ENCODE results near the gene MTRF1L.
"Not testable (repeated sequence)": the region's sequence is repeated elsewhere in the genome, so short reads cannot be mapped to it uniquely, and the experiment has no call there.

MTRF1L gene

GRCh38 chr6:152986978-152987377 lies 15.5 kb downstream of the MTRF1L start:
- Histone ChIP-seq H3K4me1 (ENCODE audit: insufficient read depth, low read length) (peaks cover 28% of the 10 kb centered on the region), H3K79me2 (ENCODE audit: insufficient read depth, low read length) (peaks cover 78% of the 10 kb centered on the region)
- DNase-seq: no peak

GRCh38 chr6:152985300-152985699 lies 17.2 kb downstream of the MTRF1L start:
- H3K27me3 ChIP-seq (ENCODE audit: insufficient read depth, low read length, poor library complexity); H2AFZ ChIP-seq (ENCODE audit: low read depth, low read length); H3K9me3 ChIP-seq (ENCODE audit: insufficient read depth, low read length, severe bottlenecking); DNase-seq; ATAC-seq (ENCODE audit: insufficient read depth, low read depth): not testable (repeated sequence)
- Histone ChIP-seq H3K27ac (ENCODE audit: low read length) (peak overlapping the region; percentile 100), H3K4me2 (ENCODE audit: insufficient read depth, low read length) (peak overlapping the region; percentile 63), H3K79me2 (ENCODE audit: insufficient read depth, low read length) (peaks cover 79% of the 10 kb centered on the region), H3K4me3 (ENCODE audit: low read depth in 1 of 2, low read length in 2 of 2) (peak overlapping the region in 1 of 2 experiments; percentile 79; a peak in 3 of 4 replicates), H4K20me1 (ENCODE audit: insufficient read depth, low read length) (peaks cover 24% of the 10 kb centered on the region), H3K9ac (ENCODE audit: low read depth, low read length) (peak overlapping the region; percentile 100), H3K4me1 (ENCODE audit: insufficient read depth, low read length) (peaks cover 34% of the 10 kb centered on the region), H3K36me3 (ENCODE audit: insufficient read depth, low read length) (peaks cover 36% of the 10 kb centered on the region)

More at GRCh38 chr6:152986978-152987377, 15.5 kb downstream of the MTRF1L start:
- Histone ChIP-seq H3K27me3 (ENCODE audit: insufficient read depth, low read length, poor library complexity) (no peaks in the 10 kb centered on the region), H2AFZ (ENCODE audit: low read depth, low read length) (no peak overlapping the region), H3K4me3 (ENCODE audit: low read depth in 1 of 2, low read length in 2 of 2) (no peak overlapping the region), H3K4me2 (ENCODE audit: insufficient read depth, low read length) (peak overlapping the region; percentile 39; the same call in 1 of the 2 replicates), H3K27ac (ENCODE audit: low read length) (no peak overlapping the region), H3K9me3 (ENCODE audit: insufficient read depth, low read length, severe bottlenecking) (no peaks in the 10 kb centered on the region), H3K9ac (ENCODE audit: low read depth, low read length) (no peak overlapping the region), H3K36me3 (ENCODE audit: insufficient read depth, low read length) (peaks cover 34% of the 10 kb centered on the region), H4K20me1 (ENCODE audit: insufficient read depth, low read length) (peaks cover 17% of the 10 kb centered on the region; the same call in 1 of the 2 replicates)
- no peak for ATAC-seq (ENCODE audit: insufficient read depth, low read depth)
- TF ChIP-seq CTCF (IDR thresholded peaks at IDR 0.05; ENCODE audit: borderline replicate concordance, extremely low read depth, low read length, poor library complexity, severe bottlenecking) (no peak), EZH2 (IDR thresholded peaks at IDR 0.05; ENCODE audit: borderline replicate concordance, low read depth, low read length, severe bottlenecking) (no peak)

GRCh38 chr6:152984513-152984872 lies 18.0 kb downstream of the MTRF1L start:
- Histone ChIP-seq H4K20me1 (ENCODE audit: insufficient read depth, low read length) (peaks cover 27% of the 10 kb centered on the region), H3K4me1 (ENCODE audit: insufficient read depth, low read length) (peaks cover 42% of the 10 kb centered on the region), H3K27ac (ENCODE audit: low read length) (peak overlapping the region; percentile 100), H3K4me3 (ENCODE audit: low read depth in 1 of 2, low read length in 2 of 2) (peak overlapping the region; percentile 79 to 94; a peak in 3 of 4 replicates), H2AFZ (ENCODE audit: low read depth, low read length) (peak overlapping the region; percentile 22; the same call in 1 of the 2 replicates), H3K36me3 (ENCODE audit: insufficient read depth, low read length) (peaks cover 40% of the 10 kb centered on the region), H3K9ac (ENCODE audit: low read depth, low read length) (peak overlapping the region; percentile 100), H3K79me2 (ENCODE audit: insufficient read depth, low read length) (peaks cover 79% of the 10 kb centered on the region), H3K9me3 (ENCODE audit: insufficient read depth, low read length, severe bottlenecking) (no peaks in the 10 kb centered on the region), H3K27me3 (ENCODE audit: insufficient read depth, low read length, poor library complexity) (no peaks in the 10 kb centered on the region), H3K4me2 (ENCODE audit: insufficient read depth, low read length) (peak overlapping the region; percentile 63)
- no peak for ATAC-seq (ENCODE audit: insufficient read depth, low read depth)
- no peak for TF ChIP-seq EZH2 (IDR thresholded peaks at IDR 0.05; ENCODE audit: borderline replicate concordance, low read depth, low read length, severe bottlenecking)
- TF ChIP-seq CTCF (IDR thresholded peaks at IDR 0.05; ENCODE audit: borderline replicate concordance, extremely low read depth, low read length, poor library complexity, severe bottlenecking): no peak
- DNase-seq: no peak

GRCh38 chr6:152983637-152984512 lies 18.6 kb downstream of the MTRF1L start:
- peak overlapping the region; percentile 100 for H3K9ac ChIP-seq (ENCODE audit: low read depth, low read length)
- H2AFZ ChIP-seq (ENCODE audit: low read depth, low read length): peak overlapping the region; percentile 78
- peaks cover 48% of the 10 kb centered on the region for H3K4me1 ChIP-seq (ENCODE audit: insufficient read depth, low read length)
- H3K79me2 ChIP-seq (ENCODE audit: insufficient read depth, low read length): peaks cover 84% of the 10 kb centered on the region
- no peaks in the 10 kb centered on the region for H3K9me3 ChIP-seq (ENCODE audit: insufficient read depth, low read length, severe bottlenecking)
- TF ChIP-seq EZH2 (IDR thresholded peaks at IDR 0.05; ENCODE audit: borderline replicate concordance, low read depth, low read length, severe bottlenecking) (no peak), CTCF (IDR thresholded peaks at IDR 0.05; ENCODE audit: borderline replicate concordance, extremely low read depth, low read length, poor library complexity, severe bottlenecking) (no peak)
- DNase-seq (peak; percentile 78), ATAC-seq (ENCODE audit: insufficient read depth, low read depth) (peak; percentile 30)
- peaks cover 46% of the 10 kb centered on the region for H3K36me3 ChIP-seq (ENCODE audit: insufficient read depth, low read length)
- peak overlapping the region; percentile 63 for H3K4me2 ChIP-seq (ENCODE audit: insufficient read depth, low read length)
- H3K4me3 ChIP-seq (ENCODE audit: low read depth in 1 of 2, low read length in 2 of 2): peak overlapping the region; percentile 79 to 94
- H4K20me1 ChIP-seq (ENCODE audit: insufficient read depth, low read length): peaks cover 33% of the 10 kb centered on the region
- peak overlapping the region; percentile 100 for H3K27ac ChIP-seq (ENCODE audit: low read length)
- no peaks in the 10 kb centered on the region for H3K27me3 ChIP-seq (ENCODE audit: insufficient read depth, low read length, poor library complexity)

Measured in DND-41 (cell line).